NCI-H1092 (cell line): Measurements from ENCODE around the gene DVL1.

Experiments used
- DNase-seq: peaks from one replicate; lab custom pipeline; 2025; lab: John Stamatoyannopoulos, UW

Gene DVL1

GRCh38 chr1:1341549-1342021, 7.6 kb downstream of the DVL1 start:
- no peak for DNase-seq

DNA sequence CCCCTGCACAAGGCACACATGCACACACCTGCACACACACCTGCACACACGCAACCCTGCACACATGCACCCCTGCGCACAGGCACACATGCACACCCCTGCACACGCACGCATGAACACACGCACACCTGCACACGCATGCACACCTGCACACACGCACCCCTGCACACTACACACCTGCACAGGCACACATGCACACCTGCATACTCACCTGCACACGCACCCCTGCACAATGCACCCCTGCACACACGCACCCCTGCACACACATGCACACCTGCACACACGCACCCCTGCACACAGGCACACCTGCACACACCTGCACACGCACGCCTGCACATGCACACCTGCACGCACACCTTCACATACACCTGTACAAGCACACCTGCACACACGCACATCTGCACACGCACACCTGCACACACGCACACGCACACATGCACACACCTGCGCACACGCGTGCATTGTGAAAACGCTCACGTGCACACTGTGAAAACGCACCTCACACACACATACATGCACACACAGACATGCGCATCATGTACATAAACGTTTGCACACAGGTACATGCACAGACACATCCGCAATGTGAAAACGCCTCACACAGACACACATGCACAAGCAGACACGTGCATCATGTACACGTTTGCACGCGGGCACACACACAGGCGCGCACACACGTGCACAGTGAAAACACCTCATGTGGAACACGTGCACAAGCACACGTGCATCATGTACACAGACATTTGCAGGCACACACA, 8.2 kb downstream of the DVL1 start:
- DNase-seq = no peak

- no peak for DNase-seq
These were observed 9.0 kb downstream of the DVL1 start for GRCh38 chr1:1340185-1340584.

DNA sequence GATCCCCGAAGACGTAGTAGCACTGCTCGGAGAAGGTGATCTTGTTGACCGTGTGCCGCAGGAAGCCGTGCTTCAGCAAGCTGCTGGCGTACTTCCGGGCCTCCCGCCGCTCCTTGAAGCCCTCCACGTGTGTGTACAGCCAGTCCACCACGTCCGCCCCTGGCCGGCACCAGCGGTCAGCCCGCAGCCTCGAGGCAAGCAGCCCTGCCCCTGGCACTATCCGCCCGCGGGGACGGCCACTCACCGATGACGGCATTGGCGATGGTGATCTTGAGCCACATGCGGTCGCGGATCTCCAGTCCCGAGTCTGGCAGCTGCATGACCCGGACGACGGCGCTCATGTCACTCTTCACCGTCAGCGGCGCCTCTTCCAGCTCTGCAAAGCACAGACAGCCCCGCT, 10.9 kb downstream of the DVL1 start:
- no peak for DNase-seq

GRCh38 chr1:1337793-1338147, 11.4 kb downstream of the DVL1 start:
- no peak for DNase-seq

GRCh38 chr1:1336931-1337792, 12.1 kb downstream of the DVL1 start:
- no peak for DNase-seq

GRCh38 chr1:1336446-1336845, 12.8 kb downstream of the DVL1 start:
- DNase-seq = no peak

- DNase-seq = no peak
These were observed 13.4 kb downstream of the DVL1 start for GRCh38 chr1:1335792-1336248.

GRCh38 chr1:1335283-1335682, 13.9 kb downstream of the DVL1 start:
- DNase-seq = no peak

- DNase-seq = no peak
These were observed 14.4 kb downstream of the DVL1 start for GRCh38 chr1:1334835-1335234.

GRCh38 chr1:1333551-1334241, 15.5 kb downstream of the DVL1 start:
- DNase-seq = no peak

DNA sequence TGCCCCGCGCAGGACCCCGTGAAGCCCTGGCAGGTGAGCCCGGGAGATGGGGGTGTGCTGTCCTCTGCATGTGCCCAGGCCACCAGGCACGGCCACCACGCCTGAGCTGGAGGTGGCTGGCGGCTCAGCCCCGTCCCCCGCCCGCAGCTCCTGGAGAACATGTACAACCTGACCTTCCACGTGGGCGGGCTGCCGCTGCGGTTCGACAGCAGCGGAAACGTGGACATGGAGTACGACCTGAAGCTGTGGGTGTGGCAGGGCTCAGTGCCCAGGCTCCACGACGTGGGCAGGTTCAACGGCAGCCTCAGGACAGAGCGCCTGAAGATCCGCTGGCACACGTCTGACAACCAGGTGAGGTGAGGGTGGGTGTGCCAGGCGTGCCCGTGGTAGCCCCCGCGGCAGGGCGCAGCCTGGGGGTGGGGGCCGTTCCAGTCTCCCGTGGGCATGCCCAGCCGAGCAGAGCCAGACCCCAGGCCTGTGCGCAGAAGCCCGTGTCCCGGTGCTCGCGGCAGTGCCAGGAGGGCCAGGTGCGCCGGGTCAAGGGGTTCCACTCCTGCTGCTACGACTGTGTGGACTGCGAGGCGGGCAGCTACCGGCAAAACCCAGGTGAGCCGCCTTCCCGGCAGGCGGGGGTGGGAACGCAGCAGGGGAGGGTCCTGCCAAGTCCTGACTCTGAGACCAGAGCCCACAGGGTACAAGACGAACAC, 16.3 kb downstream of the DVL1 start:
- no peak for DNase-seq

DNA sequence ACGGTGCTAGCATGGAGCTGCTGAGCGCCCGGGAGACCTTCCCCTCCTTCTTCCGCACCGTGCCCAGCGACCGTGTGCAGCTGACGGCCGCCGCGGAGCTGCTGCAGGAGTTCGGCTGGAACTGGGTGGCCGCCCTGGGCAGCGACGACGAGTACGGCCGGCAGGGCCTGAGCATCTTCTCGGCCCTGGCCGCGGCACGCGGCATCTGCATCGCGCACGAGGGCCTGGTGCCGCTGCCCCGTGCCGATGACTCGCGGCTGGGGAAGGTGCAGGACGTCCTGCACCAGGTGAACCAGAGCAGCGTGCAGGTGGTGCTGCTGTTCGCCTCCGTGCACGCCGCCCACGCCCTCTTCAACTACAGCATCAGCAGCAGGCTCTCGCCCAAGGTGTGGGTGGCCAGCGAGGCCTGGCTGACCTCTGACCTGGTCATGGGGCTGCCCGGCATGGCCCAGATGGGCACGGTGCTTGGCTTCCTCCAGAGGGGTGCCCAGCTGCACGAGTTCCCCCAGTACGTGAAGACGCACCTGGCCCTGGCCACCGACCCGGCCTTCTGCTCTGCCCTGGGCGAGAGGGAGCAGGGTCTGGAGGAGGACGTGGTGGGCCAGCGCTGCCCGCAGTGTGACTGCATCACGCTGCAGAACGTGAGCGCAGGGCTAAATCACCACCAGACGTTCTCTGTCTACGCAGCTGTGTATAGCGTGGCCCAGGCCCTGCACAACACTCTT, 17.0 kb downstream of the DVL1 start:
- DNase-seq = no peak

DNA sequence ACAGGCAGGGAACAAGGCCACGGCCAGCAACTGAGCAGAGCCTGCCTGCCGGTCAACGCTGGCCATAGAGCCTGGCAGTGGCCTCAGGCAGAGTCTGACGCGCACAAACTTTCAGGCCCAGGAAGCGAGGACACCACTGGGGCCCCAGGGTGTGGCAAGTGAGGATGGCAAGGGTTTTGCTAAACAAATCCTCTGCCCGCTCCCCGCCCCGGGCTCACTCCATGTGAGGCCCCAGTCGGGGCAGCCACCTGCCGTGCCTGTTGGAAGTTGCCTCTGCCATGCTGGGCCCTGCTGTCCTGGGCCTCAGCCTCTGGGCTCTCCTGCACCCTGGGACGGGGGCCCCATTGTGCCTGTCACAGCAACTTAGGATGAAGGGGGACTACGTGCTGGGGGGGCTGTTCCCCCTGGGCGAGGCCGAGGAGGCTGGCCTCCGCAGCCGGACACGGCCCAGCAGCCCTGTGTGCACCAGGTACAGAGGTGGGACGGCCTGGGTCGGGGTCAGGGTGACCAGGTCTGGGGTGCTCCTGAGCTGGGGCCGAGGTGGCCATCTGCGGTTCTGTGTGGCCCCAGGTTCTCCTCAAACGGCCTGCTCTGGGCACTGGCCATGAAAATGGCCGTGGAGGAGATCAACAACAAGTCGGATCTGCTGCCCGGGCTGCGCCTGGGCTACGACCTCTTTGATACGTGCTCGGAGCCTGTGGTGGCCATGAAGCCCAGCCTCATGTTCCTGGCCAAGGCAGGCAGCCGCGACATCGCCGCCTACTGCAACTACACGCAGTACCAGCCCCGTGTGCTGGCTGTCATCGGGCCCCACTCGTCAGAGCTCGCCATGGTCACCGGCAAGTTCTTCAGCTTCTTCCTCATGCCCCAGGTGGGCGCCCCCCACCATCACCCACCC, 17.9 kb downstream of the DVL1 start, which contains the start of gene TAS1R3:
Gene TAS1R3, plus strand, starts transcription at position 213 of the 898 bp plus-strand sequence. Its CDS starts 66 bp downstream, at position 279.
- DNase-seq = no peak

DNA sequence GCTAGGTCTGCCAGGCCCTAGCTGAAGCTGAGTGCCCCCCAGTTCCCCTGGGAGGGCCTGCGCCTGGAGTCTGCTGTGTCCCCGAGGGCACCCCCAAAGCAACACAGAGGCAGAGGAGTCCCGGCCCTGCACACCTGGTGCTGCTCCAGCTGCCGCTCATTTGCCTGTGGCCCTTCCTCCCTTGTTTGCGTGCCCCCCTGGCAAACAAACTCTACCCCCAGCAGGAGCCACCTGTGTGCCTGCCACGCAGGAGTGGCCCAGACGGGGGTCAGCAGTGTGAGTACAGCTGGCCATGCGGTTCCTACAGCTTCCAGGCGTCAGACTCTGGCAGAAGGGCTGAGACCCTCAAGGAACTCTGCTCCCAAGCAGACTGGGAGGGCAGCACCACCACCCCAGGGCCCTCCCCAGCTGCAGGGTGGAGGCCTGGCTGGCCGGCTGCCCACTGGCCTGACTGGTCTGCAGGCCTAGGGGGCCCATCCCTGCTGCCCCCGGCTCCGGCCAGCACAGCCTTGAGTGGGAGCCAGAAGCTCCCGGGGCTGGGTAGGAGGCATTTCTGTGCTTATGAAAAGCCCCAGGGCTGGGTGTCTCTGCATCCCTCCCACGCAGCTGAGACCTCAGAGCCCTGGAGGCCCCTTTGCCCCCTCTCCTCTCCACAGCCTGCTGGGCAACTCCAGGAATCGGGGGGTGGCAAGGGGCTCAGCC, 18.7 kb downstream of the DVL1 start:
- DNase-seq = no peak

GRCh38 chr1:1329304-1330210, 19.7 kb downstream of the DVL1 start:
- no peak for DNase-seq

GRCh38 chr1:1328254-1328653, 21.0 kb downstream of the DVL1 start:
- no peak for DNase-seq

GRCh38 chr1:1327291-1327690, 21.9 kb downstream of the DVL1 start:
- no peak for DNase-seq
